Activated CD8-positive, alpha-beta T cell treated with anti-CD3 and anti-CD28 coated beads, Interleukin-2, amount 10 ng/mL, durations not matched to agents 7 days and 5 days (primary cell): ENCODE measurements around the gene HERPUD1. TPM values are rescaled to one million over a fixed set of nuclear protein-coding genes. Genes with fewer than 3 reads are reported as not detected.
A peak's percentile ranks its signal among the peaks of the same experiment; 100 is the strongest.
"Not testable (repeated sequence)": the region's sequence is repeated elsewhere in the genome, so short reads cannot be mapped to it uniquely, and the experiment has no call there.

Experiments
- ATAC-seq: fragments of 150-1000 bp; cut with Tn5 transposase; one replicate; pipeline ENCODE4 v1.10.0; 2021; ENCODE audit warnings: moderate library complexity
- CTCF ChIA-PET: fragments of 350-600 bp; sonication (Branson Sonifier 250); formaldehyde crosslinking; loops from one replicate; lab custom pipeline; 2021; ENCODE audit warnings: antibody characterized with exemption; lab: Charles Lee
- POLR2A ChIA-PET: fragments of 350-600 bp; sonication (Branson Sonifier 250); formaldehyde crosslinking; loops from one replicate; lab custom pipeline; 2021; ENCODE audit warnings: antibody characterized with exemption; lab: Charles Lee
- DNase-seq: peaks from one replicate; pipeline ENCODE4 v3.0.0-alpha.2; 2020
- H3K27ac Mint-ChIP-seq: one replicate; pipeline ENCODE4 v1.8.0; 2021; ENCODE audit warnings: mild to moderate bottlenecking, mixed read lengths
- H3K27me3 Mint-ChIP-seq: one replicate; pipeline ENCODE4 v1.8.0; 2021; ENCODE audit warnings: low read depth, mixed read lengths
- H3K36me3 Mint-ChIP-seq: one replicate; pipeline ENCODE4 v1.8.0; 2021; ENCODE audit warnings: low read depth, mixed read lengths
- H3K4me1 Mint-ChIP-seq: one replicate; pipeline ENCODE4 v1.8.0; 2021; ENCODE audit warnings: low read depth, mixed read lengths
- H3K4me3 Mint-ChIP-seq: one replicate; pipeline ENCODE4 v1.8.0; 2021; ENCODE audit warnings: mild to moderate bottlenecking, mixed read lengths
- H3K9me3 Mint-ChIP-seq: one replicate; pipeline ENCODE4 v1.8.0; 2022; ENCODE audit warnings: mixed read lengths; ENCODE audit not compliant: insufficient read depth
- total RNA-seq, 2 experiments: library from RNA; stranded (reverse); gene quantifications; one replicate each; pipeline ENCODE4 v1.2.3, GENCODE V29; 2021

The HERPUD1 gene
- total RNA-seq, 2 experiments from 2014 or later = 88.2 to 95.2 TPM

DNA sequence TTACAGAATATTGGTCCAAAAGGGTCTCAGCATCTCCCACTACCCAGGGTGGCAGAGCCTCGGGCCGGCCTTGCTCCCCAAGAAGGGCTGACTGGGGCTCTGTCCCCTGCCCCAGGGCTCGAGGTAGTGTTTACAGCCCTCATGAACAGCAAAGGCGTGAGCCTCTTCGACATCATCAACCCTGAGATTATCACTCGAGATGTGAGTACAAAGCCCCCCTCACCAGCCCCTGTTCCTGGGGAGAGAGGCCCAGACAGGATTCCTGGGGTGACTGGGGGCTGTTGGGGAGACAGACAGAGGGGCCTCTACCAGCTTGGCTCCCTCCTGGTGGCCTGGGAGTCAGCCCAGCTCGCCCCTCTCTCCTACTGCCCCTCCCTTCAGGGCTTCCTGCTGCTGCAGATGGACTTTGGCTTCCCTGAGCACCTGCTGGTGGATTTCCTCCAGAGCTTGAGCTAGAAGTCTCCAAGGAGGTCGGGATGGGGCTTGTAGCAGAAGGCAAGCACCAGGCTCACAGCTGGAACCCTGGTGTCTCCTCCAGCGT, 51.3 kb downstream of the HERPUD1 start:
- H3K4me3 Mint-ChIP-seq = no peak overlapping the region
- H3K9me3 Mint-ChIP-seq = no peaks in the 10 kb centered on the region
- no peak for DNase-seq
- H3K36me3 Mint-ChIP-seq = peaks cover 64% of the 10 kb centered on the region
- H3K27me3 Mint-ChIP-seq = no peaks in the 10 kb centered on the region
- ATAC-seq = no peak
- ChIA-PET POLR2A (interaction anchor here (1.0 to 1.9 kb wide), 7 partner anchors 9 to 56 kb away, joined by 3 to 6 read pairs (median 3); no protein-coding TSS in a partner anchor), CTCF (interaction anchor here (1.1 to 8.5 kb wide), 2 partner anchors 18 to 58 kb away, joined by 3 to 107 read pairs; no protein-coding TSS in a partner anchor)
- peaks cover 81% of the 10 kb centered on the region for H3K4me1 Mint-ChIP-seq
- peak overlapping the region; percentile 25 for H3K27ac Mint-ChIP-seq

DNA sequence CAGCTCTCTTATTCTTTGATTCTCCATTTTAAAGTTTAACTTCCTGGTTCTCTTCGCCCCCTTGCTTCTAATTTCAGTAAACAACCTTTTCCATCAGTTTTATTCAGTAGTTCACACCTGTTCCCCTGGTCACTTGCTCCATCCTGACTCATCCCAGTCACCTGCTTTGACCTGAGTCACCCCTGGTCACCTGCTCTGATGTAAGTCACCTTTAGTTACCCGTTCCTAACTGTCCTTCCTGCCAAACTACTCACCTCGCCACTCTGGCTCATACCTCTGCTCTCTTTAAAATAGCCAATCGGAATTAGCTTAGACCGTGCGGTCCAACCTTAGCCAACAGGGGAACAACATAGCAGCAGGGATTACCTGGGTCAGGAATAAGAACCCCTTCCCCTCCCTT, 52.7 kb downstream of the HERPUD1 start:
- Mint-ChIP-seq H3K27ac (peak overlapping the region; percentile 99), H3K36me3 (peaks cover 74% of the 10 kb centered on the region), H3K27me3 (no peaks in the 10 kb centered on the region), H3K4me1 (peaks cover 79% of the 10 kb centered on the region), H3K4me3 (no peak overlapping the region), H3K9me3 (no peaks in the 10 kb centered on the region)
- DNase-seq = no peak
- no peak for ATAC-seq
- ChIA-PET CTCF (interaction anchor here (0.9 to 8.5 kb wide), 3 partner anchors 13 to 60 kb away, joined by 3 to 107 read pairs (median 5); no protein-coding TSS in a partner anchor), POLR2A (interaction anchor here (0.7 to 1.7 kb wide), 5 partner anchors 13 to 56 kb away, joined by 3 to 6 read pairs (median 3); no protein-coding TSS in a partner anchor)

DNA sequence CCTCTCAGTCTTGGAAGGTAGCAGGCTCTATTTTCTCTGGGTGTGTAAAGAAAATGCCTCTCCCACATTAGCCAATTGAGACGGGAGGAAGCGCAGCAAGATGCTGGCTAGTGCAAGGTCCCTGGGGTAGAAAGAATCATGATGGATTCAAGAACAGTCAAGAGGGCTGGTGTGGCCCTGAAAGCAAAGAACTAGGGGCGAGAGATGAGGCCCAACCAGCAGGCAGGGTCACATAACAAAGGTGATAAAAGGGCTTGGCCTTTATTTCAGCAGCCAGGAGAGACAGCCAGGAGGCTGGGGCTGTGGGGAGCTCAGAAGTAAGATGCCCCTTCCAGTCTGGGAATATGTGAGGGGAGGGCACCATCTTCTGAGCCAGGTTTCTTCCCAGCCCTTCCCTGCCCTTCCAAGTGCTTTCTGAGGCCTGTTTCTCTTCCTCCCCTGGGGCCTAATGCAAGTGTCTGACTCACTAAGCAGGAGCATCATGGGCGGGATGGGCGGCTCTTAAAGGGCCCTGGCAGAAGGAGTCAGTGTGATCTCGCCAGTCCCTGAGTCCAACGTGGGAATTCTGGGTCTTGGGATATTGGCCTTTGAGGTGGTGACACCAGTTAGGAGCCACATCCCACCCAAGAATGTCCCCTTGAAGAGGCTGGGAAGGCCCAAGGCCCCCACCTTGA, 53.5 kb downstream of the HERPUD1 start:
- CTCF ChIA-PET = interaction anchor here (1.0 to 8.5 kb wide), 5 partner anchors 14 to 56 kb away, joined by 3 to 107 read pairs (median 5); no protein-coding TSS in a partner anchor
- Mint-ChIP-seq H3K27ac (peak overlapping the region; percentile 99), H3K4me1 (peaks cover 73% of the 10 kb centered on the region), H3K27me3 (no peaks in the 10 kb centered on the region), H3K36me3 (peaks cover 78% of the 10 kb centered on the region), H3K9me3 (no peaks in the 10 kb centered on the region), H3K4me3 (peak overlapping the region; percentile 12)
- DNase-seq = no peak
- ATAC-seq = no peak
- POLR2A ChIA-PET = interaction anchor here (0.7 to 1.7 kb wide), 7 partner anchors 9 to 56 kb away, joined by 3 to 6 read pairs (median 4); no protein-coding TSS in a partner anchor

DNA sequence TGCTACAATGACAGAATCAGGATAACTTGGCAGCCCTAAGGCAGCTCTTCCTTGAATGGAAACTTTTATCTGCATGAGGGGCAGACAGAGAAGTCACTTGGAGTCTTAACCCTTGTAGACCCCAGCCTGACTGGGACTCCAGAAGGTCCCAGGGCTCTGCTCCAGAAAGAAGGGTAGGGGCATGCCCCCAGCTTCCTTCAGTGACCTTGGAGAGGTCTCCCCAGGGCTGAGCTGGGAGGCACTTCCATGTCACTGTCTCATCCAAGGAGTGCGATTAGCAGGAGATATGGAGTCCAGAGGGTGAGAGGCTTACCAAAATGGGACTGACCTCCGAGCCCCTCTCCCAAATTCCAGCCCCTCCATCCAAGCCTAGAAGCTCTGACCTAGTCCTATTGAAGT, 54.0 kb downstream of the HERPUD1 start:
- CTCF ChIA-PET = interaction anchor here (1.0 to 8.5 kb wide), 6 partner anchors 14 to 56 kb away, joined by 3 to 107 read pairs (median 5); no protein-coding TSS in a partner anchor
- DNase-seq (no peak), ATAC-seq (no peak)
- H3K27ac Mint-ChIP-seq = peak overlapping the region; percentile 99
- peak overlapping the region; percentile 12 for H3K4me3 Mint-ChIP-seq
- no peaks in the 10 kb centered on the region for H3K27me3 Mint-ChIP-seq
- POLR2A ChIA-PET = interaction anchor here (0.7 to 4.6 kb wide), 8 partner anchors 9 to 55 kb away, joined by 3 to 87 read pairs (median 4); no protein-coding TSS in a partner anchor
- no peaks in the 10 kb centered on the region for H3K9me3 Mint-ChIP-seq
- peaks cover 82% of the 10 kb centered on the region for H3K36me3 Mint-ChIP-seq
- peaks cover 72% of the 10 kb centered on the region for H3K4me1 Mint-ChIP-seq

DNA sequence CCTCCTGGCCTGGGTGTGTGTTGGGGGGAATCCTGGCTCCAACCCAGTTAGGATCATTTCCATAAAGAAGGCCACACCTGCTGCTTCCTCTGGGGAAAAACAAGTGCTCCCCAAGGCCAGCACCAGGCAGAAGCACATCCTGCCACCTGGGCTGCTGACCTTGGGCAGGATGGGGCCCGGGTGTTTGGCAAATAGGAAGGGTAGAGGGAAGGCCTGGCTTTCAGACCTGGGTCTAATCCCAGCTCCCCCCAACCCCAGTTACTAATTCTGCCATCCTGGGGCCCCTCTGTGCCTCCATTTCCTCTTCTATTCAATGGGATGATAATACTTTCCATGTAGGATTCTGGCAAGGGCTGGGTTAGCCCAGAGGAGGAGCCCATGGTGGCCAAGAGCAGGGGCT, 54.4 kb downstream of the HERPUD1 start:
- Mint-ChIP-seq H3K27ac (peak overlapping the region; percentile 99), H3K36me3 (peaks cover 81% of the 10 kb centered on the region), H3K9me3 (no peaks in the 10 kb centered on the region)

DNA sequence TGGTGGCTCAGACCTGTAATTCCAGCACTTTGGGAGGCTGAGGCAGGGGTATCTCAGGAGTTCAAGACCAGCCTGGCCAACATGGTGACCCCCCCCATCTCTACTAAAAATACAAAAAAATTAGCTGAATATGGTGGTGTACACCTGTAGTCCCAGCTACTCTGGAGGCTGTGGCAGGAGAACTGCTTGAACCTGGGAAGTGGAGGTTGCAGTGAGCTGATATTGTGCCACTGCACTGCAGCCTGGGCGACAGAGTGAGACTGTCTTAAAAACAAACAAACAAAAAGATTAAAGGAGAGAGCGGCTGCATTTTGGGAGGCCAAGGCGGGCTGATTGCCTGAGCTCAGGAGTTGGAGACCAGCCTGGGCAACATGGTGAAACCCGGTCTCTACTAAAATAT, 55.0 kb downstream of the HERPUD1 start:
- CTCF ChIA-PET = interaction anchor here (1.3 to 8.5 kb wide), 5 partner anchors 12 to 59 kb away, joined by 4 to 107 read pairs (median 6); no protein-coding TSS in a partner anchor
- peak overlapping the region; percentile 99 for H3K27ac Mint-ChIP-seq
- POLR2A ChIA-PET = interaction anchor here (1.1 to 4.6 kb wide), 5 partner anchors 13 to 54 kb away, joined by 3 to 87 read pairs (median 4); no protein-coding TSS in a partner anchor
- not testable (repeated sequence) for H3K9me3 Mint-ChIP-seq, DNase-seq, H3K27me3 Mint-ChIP-seq, ATAC-seq
- H3K4me1 Mint-ChIP-seq = peaks cover 67% of the 10 kb centered on the region
- H3K4me3 Mint-ChIP-seq = peak overlapping the region; percentile 100
- peaks cover 81% of the 10 kb centered on the region for H3K36me3 Mint-ChIP-seq

More for the DNA sequence above, 54.4 kb downstream of the HERPUD1 start:
- H3K4me3 Mint-ChIP-seq = peak overlapping the region; percentile 100
- DNase-seq (no peak), ATAC-seq (no peak)
- H3K4me1 Mint-ChIP-seq = peaks cover 69% of the 10 kb centered on the region
- ChIA-PET POLR2A (interaction anchor here (0.7 to 4.6 kb wide), 7 partner anchors 10 to 54 kb away, joined by 3 to 87 read pairs (median 4); no protein-coding TSS in a partner anchor), CTCF (interaction anchor here (1.0 to 8.5 kb wide), 5 partner anchors 21 to 55 kb away, joined by 3 to 107 read pairs (median 5); no protein-coding TSS in a partner anchor)
- H3K27me3 Mint-ChIP-seq = no peaks in the 10 kb centered on the region

DNA sequence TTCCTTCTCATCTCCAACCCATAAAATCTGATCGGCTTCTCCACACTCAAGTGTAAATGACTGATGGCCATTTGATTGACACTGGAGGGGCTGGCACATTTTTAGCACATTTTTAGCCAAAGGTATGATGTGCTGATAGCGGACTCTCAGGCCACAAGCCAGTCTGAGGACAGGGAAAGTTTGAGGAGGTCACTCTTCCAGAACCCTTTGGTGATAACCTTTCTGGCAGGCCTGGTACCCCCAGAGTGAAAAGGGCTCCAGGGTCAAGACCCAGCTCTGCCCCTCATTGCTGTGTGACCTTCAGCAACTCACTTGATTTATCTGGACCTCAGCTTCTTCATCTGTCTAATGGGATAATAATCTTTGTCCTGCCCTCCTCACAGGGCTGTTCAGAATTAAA, 55.8 kb downstream of the HERPUD1 start:
- Mint-ChIP-seq H3K9me3 (no peaks in the 10 kb centered on the region), H3K36me3 (peaks cover 79% of the 10 kb centered on the region), H3K4me1 (peaks cover 62% of the 10 kb centered on the region), H3K27ac (peak overlapping the region; percentile 99), H3K27me3 (no peaks in the 10 kb centered on the region), H3K4me3 (peak overlapping the region; percentile 100)
- DNase-seq (no peak), ATAC-seq (no peak)
- POLR2A ChIA-PET = interaction anchor here (0.8 to 4.6 kb wide), 7 partner anchors 9 to 53 kb away, joined by 3 to 87 read pairs (median 5); no protein-coding TSS in a partner anchor
- CTCF ChIA-PET = interaction anchor here (1.1 to 8.5 kb wide), 6 partner anchors 13 to 58 kb away, joined by 3 to 107 read pairs (median 5); no protein-coding TSS in a partner anchor

DNA sequence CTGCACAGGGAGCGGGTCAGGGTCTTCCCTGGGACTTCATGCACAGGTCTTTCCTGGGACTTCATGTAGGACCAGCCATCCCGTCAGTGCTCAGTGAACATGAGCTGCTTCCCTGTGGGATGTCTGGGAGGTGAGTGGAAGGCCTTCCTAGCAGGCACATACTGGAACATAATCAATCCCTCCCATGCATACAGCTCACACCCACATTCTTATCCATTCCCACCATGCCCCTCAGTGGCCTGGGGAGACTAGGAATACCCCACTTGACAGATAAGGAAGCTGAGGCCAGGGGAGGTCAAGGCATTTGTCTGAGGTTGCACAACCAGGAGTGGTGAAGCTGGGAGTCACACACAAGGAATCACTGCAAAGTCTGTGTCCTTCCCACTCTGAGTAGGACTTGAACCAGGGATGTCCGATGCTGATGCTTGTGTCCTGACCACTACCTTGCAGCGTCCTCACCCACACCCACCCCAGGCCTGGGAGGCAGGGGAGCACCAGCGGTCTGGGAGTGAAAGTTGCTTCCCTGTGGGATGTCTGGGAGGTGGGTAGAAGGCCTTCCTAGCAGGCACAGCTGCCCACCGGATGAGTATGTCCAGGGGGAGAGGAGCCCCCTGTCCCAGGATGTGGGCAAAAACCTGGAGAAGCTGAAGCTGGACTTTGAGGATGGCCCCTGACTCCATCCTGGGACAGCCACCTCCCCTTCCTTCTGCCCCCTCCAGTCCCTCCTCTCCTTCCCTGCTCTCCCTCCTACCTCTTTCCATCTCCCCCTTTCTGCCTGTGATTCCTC, 56.4 kb downstream of the HERPUD1 start:
- no peak for ATAC-seq
- peak overlapping the region; percentile 99 for H3K27ac Mint-ChIP-seq

DNA sequence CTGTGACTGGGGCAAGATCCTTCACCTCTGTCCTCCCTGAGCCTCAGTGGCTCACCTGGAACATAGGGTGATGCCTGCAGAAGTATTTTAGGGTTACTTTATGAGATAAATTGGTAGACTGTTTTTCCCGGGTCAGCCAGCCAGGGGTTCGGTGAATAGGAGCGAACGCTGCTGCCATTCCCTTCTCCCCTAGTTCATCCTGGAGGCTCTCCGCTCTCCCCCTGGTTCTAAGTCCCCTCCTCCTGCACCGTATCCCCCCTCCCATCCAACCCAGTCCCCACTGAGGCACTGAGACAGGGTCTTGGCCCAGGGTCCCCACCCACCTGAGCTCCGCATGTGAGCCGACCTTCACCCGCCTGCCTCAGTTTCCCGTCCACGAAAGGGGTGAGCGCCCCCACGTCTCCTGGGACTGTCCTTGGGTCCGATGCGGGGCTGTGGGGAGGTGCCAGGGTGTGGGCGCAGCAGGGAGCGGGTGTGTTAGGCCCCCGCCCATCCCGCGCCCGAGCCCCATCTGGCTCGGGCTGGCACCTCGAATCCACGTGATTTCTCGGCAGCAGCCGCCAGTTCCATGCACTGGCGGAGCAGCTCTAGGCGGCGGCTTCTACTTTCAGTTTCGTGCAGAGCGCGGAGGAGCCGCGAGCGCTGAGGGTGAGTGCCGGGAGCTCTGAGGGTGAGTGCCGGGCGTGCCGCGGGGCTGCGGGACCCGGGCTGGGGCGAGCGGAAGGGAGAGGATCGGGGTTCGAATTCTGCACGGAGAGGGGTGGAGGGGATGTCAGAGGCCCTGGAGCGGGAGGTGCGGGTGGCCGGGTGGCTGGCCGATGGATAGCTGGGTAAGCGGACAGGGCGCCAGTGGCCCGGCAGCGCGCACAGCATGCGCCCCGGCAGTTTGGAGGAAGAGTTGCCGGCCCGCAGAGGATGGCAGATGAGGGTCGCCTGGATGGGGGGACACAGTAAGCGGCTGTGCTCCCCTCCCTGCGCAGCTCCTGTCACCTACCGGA, 57.3 kb downstream of the HERPUD1 start, which contains the start of gene NLRC5:
Gene NLRC5, plus strand, starts transcription at position 610 of the 998 bp plus-strand sequence. CDS start 31,156 bp downstream, outside the sequence.
- no peaks in the 10 kb centered on the region for H3K27me3 Mint-ChIP-seq
- H3K9me3 Mint-ChIP-seq = no peaks in the 10 kb centered on the region
- H3K36me3 Mint-ChIP-seq = peaks cover 83% of the 10 kb centered on the region
- ATAC-seq (peak; percentile 83), DNase-seq (peak; percentile 95)
- peak within 1 kb of the TSS; percentile 99 for H3K27ac Mint-ChIP-seq
- ChIA-PET CTCF (interaction anchor here (0.6 to 8.5 kb wide), 11 partner anchors 10 to 57 kb away, joined by 3 to 107 read pairs (median 4); no protein-coding TSS in a partner anchor), POLR2A (interaction anchor here (0.5 to 4.6 kb wide), 31 partner anchors 8 to 380 kb away, joined by 3 to 87 read pairs (median 4); partner anchors contain the start of genes MT1E, PSME3IP1 and RSPRY1)
- H3K4me3 Mint-ChIP-seq = peak within 1 kb of the TSS; percentile 100
- peaks cover 64% of the 10 kb centered on the region for H3K4me1 Mint-ChIP-seq

More for the DNA sequence above, 56.4 kb downstream of the HERPUD1 start:
- Mint-ChIP-seq H3K4me3 (peak overlapping the region; percentile 100), H3K27me3 (no peaks in the 10 kb centered on the region), H3K9me3 (no peaks in the 10 kb centered on the region), H3K4me1 (peaks cover 61% of the 10 kb centered on the region), H3K36me3 (peaks cover 80% of the 10 kb centered on the region)
- DNase-seq = no peak
- CTCF ChIA-PET = interaction anchor here (1.1 to 8.5 kb wide), 7 partner anchors 22 to 57 kb away, joined by 3 to 107 read pairs (median 6); no protein-coding TSS in a partner anchor
- POLR2A ChIA-PET = interaction anchor here (0.8 to 4.6 kb wide), 17 partner anchors 8 to 57 kb away, joined by 3 to 87 read pairs (median 8); no protein-coding TSS in a partner anchor
